PC-9 (cell line): ENCODE measurements around the gene MAST4. TPM values are rescaled to one million over a fixed set of nuclear protein-coding genes. Genes with fewer than 3 reads are reported as not detected.

Experiments used
- BruUV-seq: library from RNA; stranded (reverse); fragments of 400-500 nt; replicated peaks from 2 replicates; lab custom pipeline; 2021; lab: Mats Ljungman, UMichigan
- CTCF ChIA-PET: fragments of 300-600 bp; sonication (Branson Sonifier 250); formaldehyde crosslinking; loops from one replicate; lab custom pipeline; 2022; ENCODE audit warnings: antibody characterized with exemption; lab: Charles Lee
- POLR2A ChIA-PET: fragments of 300-600 bp; sonication (Branson Sonifier 250); formaldehyde crosslinking; loops from one replicate; lab custom pipeline; 2022; ENCODE audit warnings: antibody characterized with exemption; ENCODE audit not compliant: unreplicated experiment; lab: Charles Lee
- DNase-seq, 2 experiments: peaks; one replicate each; pipeline versions ENCODE4 v3.0.0 to v3.0.0-alpha.2; 2015 to 2022; ENCODE audit warnings: mixed read lengths in 1 of 2
- H2AFZ ChIP-seq: fragments of 200-600 bp; sonication (generic); 2 replicates; pipeline ENCODE4 v1.8.1; 2017; ENCODE audit warnings: antibody characterized with exemption
- H3F3A ChIP-seq: fragments of 200-600 bp; sonication (generic); 2 replicates; pipeline ENCODE4 v1.8.1; 2017; ENCODE audit warnings: antibody characterized with exemption, mild to moderate bottlenecking, low read depth; ENCODE audit not compliant: insufficient read depth
- H3K27ac ChIP-seq: fragments of 200-600 bp; sonication (generic); 2 replicates; pipeline ENCODE4 v1.6.1; 2016; ENCODE audit warnings: mixed run types
- H3K27me3 ChIP-seq: fragments of 200-600 bp; sonication (generic); 2 replicates; pipeline ENCODE4 v1.6.1; 2016; ENCODE audit warnings: low read depth, mixed run types; ENCODE audit not compliant: insufficient read depth
- H3K36me3 ChIP-seq: fragments of 200-600 bp; sonication (generic); 2 replicates; pipeline ENCODE4 v1.6.1; 2016; ENCODE audit warnings: low read depth, mixed run types
- H3K4me1 ChIP-seq: fragments of 200-600 bp; sonication (generic); replicated peaks from 2 replicates; pipeline ENCODE4 v1.6.1; 2016; ENCODE audit warnings: mixed run types; ENCODE audit not compliant: insufficient read depth
- H3K4me2 ChIP-seq: fragments of 200-600 bp; sonication (generic); 2 replicates; pipeline ENCODE4 v1.6.1; 2017; ENCODE audit warnings: mixed run types
- H3K4me3 ChIP-seq: fragments of 200-600 bp; sonication (generic); 2 replicates; pipeline ENCODE4 v1.6.1; 2016; ENCODE audit warnings: mixed run types
- H3K79me2 ChIP-seq: fragments of 200-600 bp; sonication (generic); 2 replicates; pipeline ENCODE4 v1.6.1; 2017; ENCODE audit warnings: low read depth, mixed run types
- H3K9me2 ChIP-seq: fragments of 200-600 bp; sonication (generic); 2 replicates; pipeline ENCODE4 v1.8.1; 2017; ENCODE audit warnings: mild to moderate bottlenecking; ENCODE audit not compliant: insufficient read depth
- H3K9me3 ChIP-seq: fragments of 200-600 bp; sonication (generic); 2 replicates; pipeline ENCODE4 v1.8.1; 2016; ENCODE audit warnings: low read depth; ENCODE audit not compliant: insufficient read depth
- H4K20me1 ChIP-seq: fragments of 200-600 bp; sonication (generic); 2 replicates; pipeline ENCODE4 v1.8.1; 2017; ENCODE audit not compliant: insufficient read depth
- CTCF ChIP-seq: fragments of 200-600 bp; sonication (generic); conservative IDR thresholded peaks from 2 replicates; pipeline ENCODE4 v1.6.1; 2017; ENCODE audit warnings: mixed run types, antibody characterized with exemption, mild to moderate bottlenecking, moderate library complexity
- EZH2 ChIP-seq: fragments of 200-600 bp; sonication (generic); IDR thresholded peaks from 2 replicates; pipeline ENCODE4 v1.8.0; 2017; ENCODE audit warnings: antibody characterized with exemption, low read depth
- intact Hi-C: fragments of 100-400 bp; cut with micrococcal nuclease; formaldehyde crosslinking; loops from one replicate; pipeline ENCODE4 v1.10.0; 2022; ENCODE audit not compliant: unreplicated experiment
- total RNA-seq: library from RNA; stranded (reverse); gene quantifications from 2 replicates; pipeline ENCODE4 v1.2.3, GENCODE V29; 2021

MAST4 gene
- total RNA-seq, 1 experiment from 2014 or later, result 19.3 TPM

GRCh38 chr5:67085616-67086015, 489.4 kb downstream of the MAST4 start:
- intact Hi-C loops, result no loop called here

GRCh38 chr5:67089200-67089725, 493.1 kb downstream of the MAST4 start:
- Histone ChIP-seq H3K9me2 (no peaks in the 10 kb centered on the region), H3K4me1 (0 out of 2 replicates have a peak, but pooled peaks cover 7% of the 10 kb centered on the region), H3K4me3 (no peak overlapping the region), H3K36me3 (0 out of 2 replicates have a peak, but pooled peaks cover 8% of the 10 kb centered on the region), H2AFZ (no peak overlapping the region), H3F3A (no peaks in the 10 kb centered on the region), H3K4me2 (no peak overlapping the region), H3K9me3 (no peaks in the 10 kb centered on the region), H3K79me2 (no peaks in the 10 kb centered on the region; the same call in 1 of the 2 replicates), H3K27ac (no peak overlapping the region), H4K20me1 (no peaks in the 10 kb centered on the region), H3K27me3 (no peaks in the 10 kb centered on the region)
- TF ChIP-seq CTCF, result no peak
- TF ChIP-seq EZH2, result no peak
- no TSS peak for BruUV-seq
- ChIA-PET POLR2A (no interaction called here), CTCF (no interaction called here)
- intact Hi-C loops, result no loop called here
- DNase-seq, result no peak

More at GRCh38 chr5:67085616-67086015, 489.4 kb downstream of the MAST4 start:
- TF ChIP-seq CTCF (no peak), EZH2 (no peak)
- 0 out of 2 replicates have a peak, but pooled peaks cover 3% of the 10 kb centered on the region for H3K36me3 ChIP-seq
- no peaks in the 10 kb centered on the region for H3F3A ChIP-seq
- CTCF ChIA-PET, result no interaction called here
- no TSS peak for BruUV-seq
- no peaks in the 10 kb centered on the region; the same call in 1 of the 2 replicates for H3K79me2 ChIP-seq
- no peak for DNase-seq
- no peaks in the 10 kb centered on the region for H3K4me1 ChIP-seq
- no peak overlapping the region for H3K4me3 ChIP-seq
- H2AFZ ChIP-seq, result no peak overlapping the region
- no peak overlapping the region for H3K4me2 ChIP-seq
- H4K20me1 ChIP-seq, result no peaks in the 10 kb centered on the region
- H3K27me3 ChIP-seq, result no peaks in the 10 kb centered on the region
- no peak overlapping the region for H3K27ac ChIP-seq
- POLR2A ChIA-PET, result no interaction called here
- H3K9me3 ChIP-seq, result no peaks in the 10 kb centered on the region
- no peaks in the 10 kb centered on the region for H3K9me2 ChIP-seq

GRCh38 chr5:67090040-67090439, 493.8 kb downstream of the MAST4 start:
- 0 out of 2 replicates have a peak, but pooled peaks cover 7% of the 10 kb centered on the region for H3K4me1 ChIP-seq
- H3K79me2 ChIP-seq, result no peaks in the 10 kb centered on the region; the same call in 1 of the 2 replicates
- no peak for DNase-seq
- BruUV-seq, result no TSS peak
- no peak overlapping the region for H2AFZ ChIP-seq
- TF ChIP-seq CTCF (no peak), EZH2 (no peak)
- no peaks in the 10 kb centered on the region for H3K27me3 ChIP-seq
- H3K9me3 ChIP-seq, result no peaks in the 10 kb centered on the region
- H3K36me3 ChIP-seq, result 0 out of 2 replicates have a peak, but pooled peaks cover 13% of the 10 kb centered on the region
- no peak overlapping the region for H3K4me2 ChIP-seq
- no peaks in the 10 kb centered on the region for H3K9me2 ChIP-seq
- ChIA-PET CTCF (no interaction called here), POLR2A (no interaction called here)
- H3K4me3 ChIP-seq, result no peak overlapping the region
- intact Hi-C loops, result no loop called here
- no peak overlapping the region for H3K27ac ChIP-seq
- H4K20me1 ChIP-seq, result no peaks in the 10 kb centered on the region
- no peaks in the 10 kb centered on the region for H3F3A ChIP-seq
